Neural progenitor cell (in vitro differentiated cells): ENCODE data around the gene TTLL8. TPM values are rescaled to one million over a fixed set of nuclear protein-coding genes. Genes with fewer than 3 reads are reported as not detected.

Source experiments
- DNase-seq: peaks from one replicate; pipeline ENCODE4 v3.0.0-alpha.2; 2016; ENCODE audit warnings: low spot score
- H2AFZ ChIP-seq: fragments of 200-600 bp; sonication (generic); replicated peaks from 2 replicates; pipeline ENCODE4 v1.6.1; 2016; ENCODE audit warnings: antibody characterized with exemption
- H3F3A ChIP-seq: fragments of 200-600 bp; sonication (generic); 2 replicates; pipeline ENCODE4 v1.6.1; 2016; ENCODE audit warnings: antibody characterized with exemption, low read depth
- H3K27ac ChIP-seq: fragments of 200-600 bp; sonication (generic); 2 replicates; pipeline ENCODE4 v1.5.1; 2016; ENCODE audit warnings: mild to moderate bottlenecking
- H3K27me3 ChIP-seq: fragments of 200-600 bp; sonication (generic); 2 replicates; pipeline ENCODE4 v1.6.1; 2016; ENCODE audit warnings: mild to moderate bottlenecking, moderate library complexity
- H3K36me3 ChIP-seq: fragments of 200-600 bp; sonication (generic); 2 replicates; pipeline ENCODE4 v1.5.1; 2016
- H3K4me1 ChIP-seq: fragments of 200-600 bp; sonication (generic); 2 replicates; pipeline ENCODE4 v1.6.1; 2016; ENCODE audit warnings: mixed run types
- H3K4me2 ChIP-seq: fragments of 200-600 bp; sonication (generic); 2 replicates; pipeline ENCODE4 v1.6.1; 2016
- H3K4me3 ChIP-seq: fragments of 200-600 bp; sonication (generic); 2 replicates; pipeline ENCODE4 v1.5.1; 2016
- H3K79me2 ChIP-seq: fragments of 200-600 bp; sonication (generic); 2 replicates; pipeline ENCODE4 v1.6.1; 2016; ENCODE audit warnings: low read depth
- H3K9ac ChIP-seq: fragments of 200-600 bp; sonication (generic); 2 replicates; pipeline ENCODE4 v1.6.1; 2016
- H3K9me3 ChIP-seq: fragments of 200-600 bp; sonication (generic); 2 replicates; pipeline ENCODE4 v1.5.1; 2016; ENCODE audit warnings: low read depth
- H4K20me1 ChIP-seq: fragments of 200-600 bp; sonication (generic); 2 replicates; pipeline ENCODE4 v1.6.1; 2016; ENCODE audit warnings: low read depth
- H3K27ac Mint-ChIP-seq: 3 replicates; pipeline ENCODE4 v1.8.0; 2021; ENCODE audit warnings: mixed read lengths
- H3K27me3 Mint-ChIP-seq: 2 replicates; pipeline ENCODE4 v1.8.0; 2022; ENCODE audit warnings: low read depth, mild to moderate bottlenecking, inconsistent platforms, moderate library complexity, mixed read lengths; ENCODE audit not compliant: insufficient read depth
- H3K36me3 Mint-ChIP-seq: 3 replicates; pipeline ENCODE4 v1.8.0; 2021; ENCODE audit warnings: mixed read lengths
- H3K4me1 Mint-ChIP-seq: 3 replicates; pipeline ENCODE4 v1.8.0; 2021; ENCODE audit warnings: mixed read lengths
- H3K4me3 Mint-ChIP-seq: 3 replicates; pipeline ENCODE4 v1.8.0; 2021; ENCODE audit warnings: mild to moderate bottlenecking, moderate library complexity, mixed read lengths
- H3K9me3 Mint-ChIP-seq: 3 replicates; pipeline ENCODE4 v1.8.0; 2020; ENCODE audit warnings: mixed read lengths
- EZH2 ChIP-seq: fragments of 200-600 bp; sonication (generic); IDR thresholded peaks from 2 replicates; pipeline ENCODE4 v1.6.1; 2017; ENCODE audit warnings: antibody characterized with exemption, mild to moderate bottlenecking, moderate library complexity
- EZH2phosphoT487 ChIP-seq: fragments of 200-600 bp; sonication (generic); IDR thresholded peaks from 2 replicates; pipeline ENCODE4 v1.6.1; 2017; ENCODE audit warnings: antibody characterized with exemption
- total RNA-seq: library from RNA; depleted of rRNA; stranded (reverse); fragments of >200 nt; gene quantifications from 2 replicates; pipeline ENCODE4 v1.2.3, GENCODE V29; 2015; ENCODE audit warnings: low replicate concordance
- TF ChIP-seq, protein P1 (sequence below): fragments of 200-600 bp; sonication (generic); IDR thresholded peaks from 2 replicates; pipeline ENCODE4 v1.5.1; 2017; ENCODE audit warnings: antibody characterized with exemption, mild to moderate bottlenecking

The TTLL8 gene
- total RNA-seq, 1 donor from 2014 or later = not detected

GRCh38 chr22:50072714-50073538 is 14.8 kb upstream of the TTLL8 start:
- Histone ChIP-seq H3K27me3 (no peaks in the 10 kb centered on the region), H2AFZ (no peak overlapping the region), H3K4me2 (no peak overlapping the region), H3K79me2 (no peaks in the 10 kb centered on the region), H3K9me3 (no peaks in the 10 kb centered on the region), H3K27ac (no peak overlapping the region), H4K20me1 (no peaks in the 10 kb centered on the region), H3K4me3 (no peak overlapping the region), H3K4me1 (no peaks in the 10 kb centered on the region), H3K36me3 (no peaks in the 10 kb centered on the region), H3K9ac (no peak overlapping the region), H3F3A (no peaks in the 10 kb centered on the region)
- DNase-seq = no peak
- peaks cover 7% of the 10 kb centered on the region for H3K4me1 Mint-ChIP-seq
- H3K4me3 Mint-ChIP-seq = no peak overlapping the region
- H3K9me3 Mint-ChIP-seq = no peaks in the 10 kb centered on the region
- H3K36me3 Mint-ChIP-seq = no peaks in the 10 kb centered on the region
- H3K27ac Mint-ChIP-seq = no peak overlapping the region
- TF ChIP-seq, protein P1, sequence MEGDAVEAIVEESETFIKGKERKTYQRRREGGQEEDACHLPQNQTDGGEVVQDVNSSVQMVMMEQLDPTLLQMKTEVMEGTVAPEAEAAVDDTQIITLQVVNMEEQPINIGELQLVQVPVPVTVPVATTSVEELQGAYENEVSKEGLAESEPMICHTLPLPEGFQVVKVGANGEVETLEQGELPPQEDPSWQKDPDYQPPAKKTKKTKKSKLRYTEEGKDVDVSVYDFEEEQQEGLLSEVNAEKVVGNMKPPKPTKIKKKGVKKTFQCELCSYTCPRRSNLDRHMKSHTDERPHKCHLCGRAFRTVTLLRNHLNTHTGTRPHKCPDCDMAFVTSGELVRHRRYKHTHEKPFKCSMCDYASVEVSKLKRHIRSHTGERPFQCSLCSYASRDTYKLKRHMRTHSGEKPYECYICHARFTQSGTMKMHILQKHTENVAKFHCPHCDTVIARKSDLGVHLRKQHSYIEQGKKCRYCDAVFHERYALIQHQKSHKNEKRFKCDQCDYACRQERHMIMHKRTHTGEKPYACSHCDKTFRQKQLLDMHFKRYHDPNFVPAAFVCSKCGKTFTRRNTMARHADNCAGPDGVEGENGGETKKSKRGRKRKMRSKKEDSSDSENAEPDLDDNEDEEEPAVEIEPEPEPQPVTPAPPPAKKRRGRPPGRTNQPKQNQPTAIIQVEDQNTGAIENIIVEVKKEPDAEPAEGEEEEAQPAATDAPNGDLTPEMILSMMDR = no peak
- no peak for TF ChIP-seq EZH2
- TF ChIP-seq EZH2phosphoT487 = no peak
- no peaks in the 10 kb centered on the region for H3K27me3 Mint-ChIP-seq

DNA sequence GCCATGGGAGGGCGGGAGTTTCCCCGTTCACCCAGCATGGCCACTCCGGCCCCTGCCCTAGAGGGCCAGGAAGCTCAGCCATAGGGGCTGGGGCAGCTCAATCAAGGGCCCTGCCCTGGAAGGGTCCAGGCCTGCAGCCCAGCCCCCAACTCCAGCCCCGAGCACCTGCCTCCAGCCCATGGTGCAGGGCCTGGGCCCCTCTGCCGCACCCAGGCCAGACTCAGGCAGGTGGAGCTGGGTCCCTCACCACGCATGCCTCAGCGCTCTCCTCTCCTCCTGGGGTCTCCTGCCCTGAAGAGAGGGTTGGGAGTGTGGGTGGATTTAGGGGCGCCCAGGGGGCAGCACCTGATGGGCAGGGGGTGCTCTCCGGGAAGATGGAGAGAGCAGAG is 14.1 kb upstream of the TTLL8 start:
- TF ChIP-seq EZH2phosphoT487 (no peak), EZH2 (no peak)
- Mint-ChIP-seq H3K27me3 (peaks cover 6% of the 10 kb centered on the region), H3K27ac (no peak overlapping the region), H3K4me3 (no peak overlapping the region), H3K4me1 (peaks cover 9% of the 10 kb centered on the region), H3K36me3 (no peaks in the 10 kb centered on the region), H3K9me3 (no peaks in the 10 kb centered on the region)
- Histone ChIP-seq H3K79me2 (no peaks in the 10 kb centered on the region), H3K36me3 (no peaks in the 10 kb centered on the region), H4K20me1 (no peaks in the 10 kb centered on the region), H3K4me1 (no peaks in the 10 kb centered on the region), H3K9ac (no peak overlapping the region), H3F3A (no peaks in the 10 kb centered on the region), H3K4me2 (no peak overlapping the region), H3K27me3 (no peaks in the 10 kb centered on the region), H2AFZ (no peak overlapping the region), H3K9me3 (no peaks in the 10 kb centered on the region), H3K4me3 (no peak overlapping the region), H3K27ac (no peak overlapping the region)
- DNase-seq = no peak

DNA sequence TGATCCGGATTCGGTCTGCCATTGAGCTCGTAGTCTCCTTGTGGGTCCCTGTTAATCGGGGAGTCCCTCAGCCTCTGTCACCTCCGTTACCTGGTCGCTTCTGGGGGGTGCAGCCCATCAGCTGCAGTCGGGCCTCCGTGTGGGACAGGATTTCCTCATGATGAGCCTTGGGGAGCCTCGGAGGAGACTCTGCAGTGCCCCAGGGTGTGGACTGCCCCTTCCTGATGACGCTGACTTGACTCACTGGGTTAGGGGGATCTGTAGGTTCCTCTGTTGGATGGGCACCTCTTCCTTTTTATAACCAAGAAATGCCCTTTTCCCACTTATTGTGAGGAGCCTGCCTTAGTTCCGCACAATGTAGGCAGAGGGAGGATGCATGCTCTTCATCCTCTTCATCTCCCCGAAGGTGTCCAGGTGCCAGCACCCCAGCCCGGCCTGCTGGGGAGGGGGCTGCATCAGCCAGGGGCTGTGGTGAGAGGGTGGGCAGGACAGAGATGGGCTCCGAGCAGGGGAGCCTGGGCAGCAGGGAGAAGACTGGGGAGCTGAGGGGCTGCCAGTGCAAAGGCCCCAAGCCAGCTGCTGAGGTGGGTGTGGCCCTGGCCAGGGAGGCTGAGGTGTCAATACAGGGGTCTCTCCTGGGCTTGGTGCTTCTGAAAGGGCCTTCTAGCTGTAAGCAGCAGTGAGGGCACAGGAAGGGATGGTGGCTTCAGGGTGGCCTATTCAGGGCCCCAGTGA is 13.5 kb upstream of the TTLL8 start:
- Histone ChIP-seq H3K36me3 (no peaks in the 10 kb centered on the region), H2AFZ (no peak overlapping the region)
- no peaks in the 10 kb centered on the region for H3K36me3 Mint-ChIP-seq

More for the DNA sequence above, 13.5 kb upstream of the TTLL8 start:
- Histone ChIP-seq H4K20me1 (no peaks in the 10 kb centered on the region), H3K4me2 (no peak overlapping the region), H3K27ac (no peak overlapping the region), H3K9me3 (no peaks in the 10 kb centered on the region), H3F3A (no peaks in the 10 kb centered on the region), H3K9ac (no peak overlapping the region), H3K4me1 (no peaks in the 10 kb centered on the region), H3K4me3 (no peak overlapping the region), H3K79me2 (no peaks in the 10 kb centered on the region), H3K27me3 (no peaks in the 10 kb centered on the region)
- Mint-ChIP-seq H3K4me1 (peaks cover 8% of the 10 kb centered on the region), H3K9me3 (no peaks in the 10 kb centered on the region), H3K4me3 (no peak overlapping the region), H3K27ac (no peak overlapping the region), H3K27me3 (peaks cover 6% of the 10 kb centered on the region)
- TF ChIP-seq, protein P1 = no peak
- TF ChIP-seq EZH2 = no peak
- TF ChIP-seq EZH2phosphoT487 = no peak
- DNase-seq = no peak
